PC-3 (cell line): ENCODE measurements around the gene PLEKHM3. TPM values are rescaled to one million over a fixed set of nuclear protein-coding genes. Genes with fewer than 3 reads are reported as not detected.

Experiments used
- ATAC-seq: fragments of 200-7000 bp; cut with Tn5 transposase; 2 replicates; pipeline ENCODE4 v1.9.1; 2020; ENCODE audit warnings: mild to moderate bottlenecking, moderate library complexity
- BruUV-seq: library from RNA; stranded (reverse); fragments of 400-500 nt; replicated peaks from 2 replicates; lab custom pipeline; 2021; lab: Mats Ljungman, UMichigan
- CTCF ChIA-PET: fragments of 300-600 bp; sonication (Branson Sonifier 250); formaldehyde crosslinking; loops from one replicate; lab custom pipeline; 2022; ENCODE audit warnings: antibody characterized with exemption; lab: Charles Lee
- POLR2A ChIA-PET: fragments of 300-600 bp; sonication (Branson Sonifier 250); formaldehyde crosslinking; loops from one replicate; lab custom pipeline; 2022; ENCODE audit warnings: antibody characterized with exemption; ENCODE audit not compliant: unreplicated experiment; lab: Charles Lee
- DNase-seq: peaks from one replicate; pipeline ENCODE4 v3.0.0-alpha.2; 2015
- H2AFZ ChIP-seq: fragments of 300-600 bp; sonication (generic); 2 replicates; pipeline ENCODE4 v1.6.0; 2016; ENCODE audit warnings: antibody characterized with exemption, low read length
- H3F3A ChIP-seq: fragments of 300-600 bp; sonication (generic); one replicate; pipeline ENCODE4 v1.6.0; 2017; ENCODE audit warnings: antibody characterized with exemption, low read length, control low read depth, mild to moderate bottlenecking; ENCODE audit not compliant: unreplicated experiment
- H3K27ac ChIP-seq: fragments of 300-600 bp; sonication (generic); 2 replicates; pipeline ENCODE4 v1.5.1; 2016; ENCODE audit warnings: mild to moderate bottlenecking, low read length
- H3K27me3 ChIP-seq: fragments of 300-600 bp; sonication (generic); 2 replicates; pipeline ENCODE4 v1.6.1; 2016; ENCODE audit warnings: low read length, mixed read lengths
- H3K36me3 ChIP-seq: fragments of 300-600 bp; sonication (generic); 2 replicates; pipeline ENCODE4 v1.6.1; 2016; ENCODE audit warnings: low read depth, mixed run types, low read length, mixed read lengths
- H3K4me1 ChIP-seq: fragments of 300-600 bp; sonication (generic); 2 replicates; pipeline ENCODE4 v1.5.1; 2016; ENCODE audit warnings: low read length; ENCODE audit not compliant: insufficient read depth
- H3K4me2 ChIP-seq: fragments of 300-600 bp; sonication (generic); 2 replicates; pipeline ENCODE4 v1.6.0; 2016; ENCODE audit warnings: low read length
- H3K4me3 ChIP-seq: fragments of 300-600 bp; sonication (generic); 2 replicates; pipeline ENCODE4 v1.5.1; 2016; ENCODE audit warnings: mild to moderate bottlenecking, low read length, mixed read lengths
- H3K79me2 ChIP-seq: fragments of 300-600 bp; sonication (generic); 2 replicates; pipeline ENCODE4 v1.6.1; 2017; ENCODE audit warnings: low read length, mixed read lengths
- H3K9ac ChIP-seq: fragments of 300-600 bp; sonication (generic); 2 replicates; pipeline ENCODE4 v1.6.0; 2016; ENCODE audit warnings: mild to moderate bottlenecking, low read length
- H3K9me2 ChIP-seq: fragments of 300-600 bp; sonication (generic); replicated peaks from 2 replicates; pipeline ENCODE4 v1.6.1; 2016; ENCODE audit warnings: mixed run types, low read length, mixed read lengths
- H3K9me3 ChIP-seq: fragments of 300-600 bp; sonication (generic); 2 replicates; pipeline ENCODE4 v1.6.1; 2016; ENCODE audit warnings: low read length, mixed read lengths
- H4K20me1 ChIP-seq: fragments of 300-600 bp; sonication (generic); 2 replicates; pipeline ENCODE4 v1.6.1; 2016; ENCODE audit warnings: low read length, mixed read lengths
- CTCF ChIP-seq: fragments of 300-600 bp; sonication (generic); conservative IDR thresholded peaks from 2 replicates; pipeline ENCODE4 v1.5.1; 2017; ENCODE audit warnings: antibody characterized with exemption, low read depth, mild to moderate bottlenecking, low read length
- EZH2 ChIP-seq: fragments of 300-600 bp; sonication (generic); IDR thresholded peaks from one replicate; pipeline ENCODE4 v1.6.1; 2017; ENCODE audit warnings: antibody characterized with exemption, mild to moderate bottlenecking, low read length; ENCODE audit not compliant: unreplicated experiment
- EZH2phosphoT487 ChIP-seq: fragments of 300-600 bp; sonication (generic); IDR thresholded peaks from 2 replicates; pipeline ENCODE4 v1.6.1; 2018; ENCODE audit warnings: mild to moderate bottlenecking, antibody characterized with exemption, low read length, borderline replicate concordance
- intact Hi-C: fragments of 100-400 bp; cut with micrococcal nuclease; formaldehyde crosslinking; loops from 2 replicates; pipeline ENCODE4 v1.9.0; 2023
- total RNA-seq: library from RNA; depleted of rRNA; stranded (reverse); fragments of >200 nt; gene quantifications from 2 replicates; pipeline ENCODE4 v1.2.3, GENCODE V29; 2014

Gene PLEKHM3
- total RNA-seq, 1 experiment from 2014 or later = 5.9 TPM

GRCh38 chr2:207926989-207927300 lies 98.4 kb downstream of the PLEKHM3 start:
- no peaks in the 10 kb centered on the region for H3K9me3 ChIP-seq
- DNase-seq = no peak
- CTCF ChIA-PET = no interaction called here
- intact Hi-C loops = no loop called here
- no peak overlapping the region for H3K4me2 ChIP-seq
- no peaks in the 10 kb centered on the region for H3K36me3 ChIP-seq
- H3K9me2 ChIP-seq = no peaks in the 10 kb centered on the region
- peaks cover 8% of the 10 kb centered on the region for H3K4me1 ChIP-seq
- H2AFZ ChIP-seq = no peak overlapping the region
- no peak overlapping the region for H3K4me3 ChIP-seq
- POLR2A ChIA-PET = no interaction called here
- H3F3A ChIP-seq = no peaks in the 10 kb centered on the region
- no peak overlapping the region for H3K27ac ChIP-seq
- no peaks in the 10 kb centered on the region for H3K79me2 ChIP-seq
- no TSS peak for BruUV-seq
- ATAC-seq = no peak
- no peak overlapping the region for H3K9ac ChIP-seq
- no peaks in the 10 kb centered on the region for H3K27me3 ChIP-seq
- no peaks in the 10 kb centered on the region for H4K20me1 ChIP-seq
- TF ChIP-seq EZH2phosphoT487 = no peak
- no peak for TF ChIP-seq CTCF
- TF ChIP-seq EZH2 = no peak

GRCh38 chr2:207926133-207926988 lies 99.0 kb downstream of the PLEKHM3 start:
- CTCF ChIA-PET = no interaction called here
- Histone ChIP-seq H3K79me2 (no peaks in the 10 kb centered on the region), H3K4me2 (no peak overlapping the region), H3K4me1 (peaks cover 8% of the 10 kb centered on the region), H2AFZ (no peak overlapping the region), H3K9me2 (no peaks in the 10 kb centered on the region), H3F3A (no peaks in the 10 kb centered on the region), H3K4me3 (no peak overlapping the region), H3K27ac (no peak overlapping the region), H3K9ac (no peak overlapping the region), H3K27me3 (no peaks in the 10 kb centered on the region), H3K36me3 (no peaks in the 10 kb centered on the region), H3K9me3 (no peaks in the 10 kb centered on the region), H4K20me1 (no peaks in the 10 kb centered on the region)
- no TSS peak for BruUV-seq
- POLR2A ChIA-PET = no interaction called here
- no peak for TF ChIP-seq CTCF
- TF ChIP-seq EZH2phosphoT487 = no peak
- no peak for TF ChIP-seq EZH2
- intact Hi-C loops = no loop called here
- DNase-seq = peak; percentile 36
- peak; percentile 32 for ATAC-seq

- ATAC-seq (no peak), DNase-seq (no peak)
- Histone ChIP-seq H3K9ac (no peak overlapping the region), H4K20me1 (no peaks in the 10 kb centered on the region), H3K36me3 (no peaks in the 10 kb centered on the region), H3K79me2 (no peaks in the 10 kb centered on the region), H3K27me3 (no peaks in the 10 kb centered on the region), H2AFZ (no peak overlapping the region), H3F3A (no peaks in the 10 kb centered on the region), H3K4me1 (peaks cover 2% of the 10 kb centered on the region; the same call in 1 of the 2 replicates), H3K9me3 (no peaks in the 10 kb centered on the region), H3K27ac (no peak overlapping the region), H3K4me3 (no peak overlapping the region), H3K9me2 (no peaks in the 10 kb centered on the region), H3K4me2 (no peak overlapping the region)
- POLR2A ChIA-PET = no interaction called here
- intact Hi-C loops = no loop called here
- CTCF ChIA-PET = no interaction called here
- TF ChIP-seq EZH2 (no peak), EZH2phosphoT487 (no peak), CTCF (no peak)
- BruUV-seq = no TSS peak
Observed at GRCh38 chr2:207925601-207926000, 99.7 kb downstream of the PLEKHM3 start.
